SK-N-SH treated with all-trans-retinoic acid at 6 μM for 48 hours (cell line): ENCODE measurements around the gene AFG3L2.

Source experiments
- CREB5 ChIP-seq: fragments of 250-450 bp; sonication (Bioruptor Pico); IDR thresholded peaks from 2 replicates; pipeline ENCODE4 v1.5.1; 2020; ENCODE audit warnings: low read depth, mild to moderate bottlenecking, moderate library complexity
- CSDC2 ChIP-seq: fragments of 250-450 bp; sonication (Bioruptor Pico); IDR thresholded peaks from 2 replicates; pipeline ENCODE4 v1.5.0; 2020; ENCODE audit warnings: mild to moderate bottlenecking, moderate library complexity
- ESRRG ChIP-seq: fragments of 250-450 bp; sonication (Bioruptor Pico); IDR thresholded peaks from 2 replicates; pipeline ENCODE4 v1.6.1; 2021; ENCODE audit warnings: mild to moderate bottlenecking
- ISL1 ChIP-seq: fragments of 250-450 bp; sonication (Bioruptor Pico); IDR thresholded peaks from 2 replicates; pipeline ENCODE4 v2.1.2; 2022; ENCODE audit warnings: mild to moderate bottlenecking, moderate library complexity
- PPARA ChIP-seq: fragments of 250-450 bp; sonication (Bioruptor Pico); IDR thresholded peaks from 2 replicates; pipeline ENCODE4 v1.5.0; 2020; ENCODE audit warnings: mild to moderate bottlenecking, borderline replicate concordance
- ZFP3 ChIP-seq: fragments of 250-450 bp; sonication (Bioruptor Pico); IDR thresholded peaks from 2 replicates; pipeline ENCODE4 v1.5.0; 2020; ENCODE audit warnings: mild to moderate bottlenecking, moderate library complexity
- ZFP30 ChIP-seq: fragments of 450-650 bp; formaldehyde crosslinking; IDR thresholded peaks from 2 replicates; pipeline ENCODE4 v1.5.0; 2022; ENCODE audit warnings: mild to moderate bottlenecking, moderate library complexity
- ZNF8 ChIP-seq: fragments of 450-650 bp; formaldehyde crosslinking; IDR thresholded peaks from 2 replicates; pipeline ENCODE4 v1.5.0; 2020; ENCODE audit warnings: mild to moderate bottlenecking, moderate library complexity

- no peak for TF ChIP-seq CSDC2 (CRISPR knock-in tag)
- no peak for TF ChIP-seq ZFP3 (CRISPR knock-in tag)
- TF ChIP-seq ZFP30 (CRISPR knock-in tag) = no peak
- TF ChIP-seq ESRRG (CRISPR knock-in tag) = no peak
- TF ChIP-seq CREB5 (CRISPR knock-in tag) = no peak
- no peak for TF ChIP-seq PPARA (CRISPR knock-in tag)
- no peak for TF ChIP-seq ZNF8 (CRISPR knock-in tag)
- no peak for TF ChIP-seq ISL1 (CRISPR knock-in tag)
Measured at GRCh38 chr18:12352188-12352587, 24.8 kb downstream of the AFG3L2 start.
